SK-N-SH (cell line): Measurements from ENCODE around the gene KCTD19. TPM values are rescaled to one million over a fixed set of nuclear protein-coding genes. Genes with fewer than 3 reads are reported as not detected.

Source experiments
- CTCF ChIA-PET: fragments of 300-600, 350-600 bp; formaldehyde crosslinking; extraction: SDS; loops from one replicate; lab custom pipeline; 2021; lab: Yijun Ruan, JAX
- POLR2A ChIA-PET: fragments of 350-600 bp; sonication (Branson Sonifier 250); formaldehyde crosslinking; extraction: SDS; loops from one replicate; lab custom pipeline; 2020; ENCODE audit warnings: antibody characterized with exemption, inconsistent platforms; lab: Yijun Ruan, JAX
- DNase-seq: peaks from one replicate; pipeline ENCODE4 v3.0.0; 2012
- H2AFZ ChIP-seq: fragments of 200-600 bp; sonication (generic); 2 replicates; pipeline ENCODE4 v1.8.1; 2016; ENCODE audit warnings: antibody characterized with exemption, mild to moderate bottlenecking, low read depth
- H3F3A ChIP-seq: fragments of 200-600 bp; sonication (generic); replicated peaks from 2 replicates; pipeline ENCODE3; 2016; ENCODE audit warnings: antibody characterized with exemption, mild to moderate bottlenecking; ENCODE audit not compliant: insufficient read depth
- H3K27ac ChIP-seq, 2 experiments: fragments of 200-500 bp in 1 of 2; fragments of 200-600 bp in 1 of 2; sonication (Bioruptor generic) in 1 of 2; sonication (generic), shearing (Covaris generic) in 1 of 2; 2 replicates each; pipeline versions ENCODE4 v1.5.1 to v1.6.1; 2014 to 2016; ENCODE audit warnings: low read depth in 2 of 2, inconsistent platforms in 1 of 2, low read length in 1 of 2, mild to moderate bottlenecking in 1 of 2, mixed read lengths in 1 of 2
- H3K27me3 ChIP-seq: fragments of 200-600 bp; sonication (generic), shearing (Covaris generic); 2 replicates; pipeline ENCODE4 v1.6.1; 2016; ENCODE audit warnings: mixed run types; ENCODE audit not compliant: insufficient read depth
- H3K36me3 ChIP-seq, 2 experiments: fragments of 200-500 bp in 1 of 2; fragments of 200-600 bp in 1 of 2; sonication (Bioruptor generic) in 1 of 2; sonication (generic) in 1 of 2; replicated peaks in 1 of 2; 2 replicates each; pipeline versions ENCODE3 to v1.5.1; 2014 to 2016; ENCODE audit warnings: low read length in 1 of 2, mild to moderate bottlenecking in 1 of 2; ENCODE audit not compliant: insufficient read depth in 2 of 2, control insufficient read depth in 1 of 2
- H3K4me1 ChIP-seq, 2 experiments: fragments of 200-500 bp in 1 of 2; fragments of 200-600 bp in 1 of 2; sonication (Bioruptor generic) in 1 of 2; sonication (generic), shearing (Covaris generic) in 1 of 2; 2 replicates each; pipeline versions ENCODE4 v1.5.1 to v1.6.1; 2014 to 2016; ENCODE audit warnings: low read depth in 1 of 2, low read length in 1 of 2, mixed run types in 1 of 2; ENCODE audit not compliant: insufficient read depth in 2 of 2, control insufficient read depth in 1 of 2
- H3K4me2 ChIP-seq: fragments of 200-600 bp; sonication (generic), shearing (Covaris generic); 2 replicates; pipeline ENCODE4 v1.6.1; 2017; ENCODE audit warnings: mixed run types
- H3K4me3 ChIP-seq, 2 experiments: fragments of 200-500 bp in 1 of 2; fragments of 200-600 bp in 1 of 2; sonication (Bioruptor generic) in 1 of 2; sonication (generic), shearing (Covaris generic) in 1 of 2; 2 replicates each; pipeline versions ENCODE4 v1.5.1 to v1.8.1; 2014 to 2016; ENCODE audit warnings: low read depth in 2 of 2, inconsistent platforms in 1 of 2, low read length in 1 of 2, mild to moderate bottlenecking in 1 of 2, mixed read lengths in 1 of 2, moderate library complexity in 1 of 2
- H3K79me2 ChIP-seq: fragments of 200-600 bp; sonication (generic); 2 replicates; pipeline ENCODE4 v1.8.1; 2017; ENCODE audit warnings: mild to moderate bottlenecking; ENCODE audit not compliant: insufficient read depth
- H3K9ac ChIP-seq: fragments of 200-600 bp; sonication (generic); 2 replicates; pipeline ENCODE4 v1.6.1; 2017; ENCODE audit warnings: mixed run types
- H3K9me2 ChIP-seq: fragments of 200-600 bp; sonication (generic); 2 replicates; pipeline ENCODE4 v1.6.1; 2017; ENCODE audit warnings: mixed run types
- H3K9me3 ChIP-seq: fragments of 200-600 bp; sonication (generic); 2 replicates; pipeline ENCODE4 v1.6.1; 2017; ENCODE audit warnings: mixed run types, mild to moderate bottlenecking, moderate library complexity
- H4K20me1 ChIP-seq: fragments of 200-600 bp; sonication (generic); 2 replicates; pipeline ENCODE4 v1.6.1; 2017; ENCODE audit warnings: mild to moderate bottlenecking, mixed run types; ENCODE audit not compliant: insufficient read depth
- CHD2 ChIP-seq: fragments of 150-350 bp; IDR thresholded peaks from 2 replicates; pipeline ENCODE4 v1.6.1; 2018; ENCODE audit warnings: low read length; ENCODE audit not compliant: partially characterized antibody
- ELF1 ChIP-seq: IDR thresholded peaks from 2 replicates; pipeline ENCODE4 v1.4.0; 2012
- GABPA ChIP-seq: IDR thresholded peaks from 2 replicates; pipeline ENCODE4 v1.4.0; 2012; ENCODE audit warnings: low read depth, mild to moderate bottlenecking
- NRF1 ChIP-seq: IDR thresholded peaks from 2 replicates; pipeline ENCODE4 v1.6.1; 2012; ENCODE audit warnings: low read depth, mild to moderate bottlenecking, low read length
- SMC3 ChIP-seq: IDR thresholded peaks from 2 replicates; pipeline ENCODE4 v1.6.1; 2012; ENCODE audit warnings: low read depth, low read length, improper control_type of control experiment
- TAF1 ChIP-seq: IDR thresholded peaks from 2 replicates; pipeline ENCODE4 v1.6.1; 2012; ENCODE audit warnings: low read depth, mild to moderate bottlenecking, low read length, moderate library complexity, borderline replicate concordance
- WGBS: methylation state at CpG from one replicate; pipeline ENCODE4 v1.1.6; 2017; ENCODE audit warnings: low lambda C conversion rate; 5-methylcytosine and 5-hydroxymethylcytosine counted together
- polyA plus RNA-seq, 3 experiments: library from polyadenylated mRNA; depleted of rRNA; stranded (reverse); fragments of >200 nt; gene quantifications; 2 replicates each; pipeline ENCODE4 v1.2.3, GENCODE V29; 2012
- TF ChIP-seq, protein P1 (sequence below): IDR thresholded peaks from 2 replicates; pipeline ENCODE4 v1.4.0; 2012; ENCODE audit warnings: low read depth
- TF ChIP-seq, protein P2 (sequence below): fragments of 200-600 bp; sonication (generic); IDR thresholded peaks from 2 replicates; pipeline ENCODE4 v1.6.1; 2017; ENCODE audit warnings: antibody characterized with exemption, mild to moderate bottlenecking, moderate library complexity
- TF ChIP-seq, protein P3 (sequence below): fragments of 150-350 bp; IDR thresholded peaks from 2 replicates; pipeline ENCODE4 v1.6.1; 2016; ENCODE audit warnings: mild to moderate bottlenecking, low read depth, low read length

Gene KCTD19
- polyA plus RNA-seq, 1 of the 3 experiments (the other 2 are of a cell fraction), result 1.8 TPM

- Histone ChIP-seq H3F3A (peaks cover 21% of the 10 kb centered on the region), H3K4me1 (peaks cover 7 to 8% of the 10 kb centered on the region in 2 experiments; a peak in 2 of 4 replicates), H3K27me3 (no peaks in the 10 kb centered on the region), H4K20me1 (no peaks in the 10 kb centered on the region), H3K4me2 (no peak overlapping the region), H2AFZ (no peak overlapping the region), H3K9me2 (no peaks in the 10 kb centered on the region), H3K36me3 (no peaks in the 10 kb centered on the region), H3K4me3 (no peak overlapping the region), H3K79me2 (no peaks in the 10 kb centered on the region), H3K9me3 (no peaks in the 10 kb centered on the region), H3K9ac (no peak overlapping the region), H3K27ac (no peak overlapping the region)
- ChIA-PET POLR2A (interaction anchor here (1.1 kb wide), 1 partner anchor 8 kb away, joined by 3 read pairs; no protein-coding TSS in a partner anchor), CTCF (interaction anchor here (1.3 to 2.2 kb wide), 5 partner anchors 14 to 110 kb away, joined by 3 to 12 read pairs (median 4); partner anchors contain the start of genes FHOD1 and PLEKHG4)
- no peak for DNase-seq
- WGBS, result 97% methylated on average over 5 of the region's 5 CpGs
- TF ChIP-seq ELF1 (no peak), GABPA (no peak), SMC3 (no peak)
- TF ChIP-seq, protein P1, sequence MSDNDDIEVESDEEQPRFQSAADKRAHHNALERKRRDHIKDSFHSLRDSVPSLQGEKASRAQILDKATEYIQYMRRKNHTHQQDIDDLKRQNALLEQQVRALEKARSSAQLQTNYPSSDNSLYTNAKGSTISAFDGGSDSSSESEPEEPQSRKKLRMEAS, result no peak
Observed at GRCh38 chr16:67264866-67265265, 61.7 kb downstream of the KCTD19 start.

DNA sequence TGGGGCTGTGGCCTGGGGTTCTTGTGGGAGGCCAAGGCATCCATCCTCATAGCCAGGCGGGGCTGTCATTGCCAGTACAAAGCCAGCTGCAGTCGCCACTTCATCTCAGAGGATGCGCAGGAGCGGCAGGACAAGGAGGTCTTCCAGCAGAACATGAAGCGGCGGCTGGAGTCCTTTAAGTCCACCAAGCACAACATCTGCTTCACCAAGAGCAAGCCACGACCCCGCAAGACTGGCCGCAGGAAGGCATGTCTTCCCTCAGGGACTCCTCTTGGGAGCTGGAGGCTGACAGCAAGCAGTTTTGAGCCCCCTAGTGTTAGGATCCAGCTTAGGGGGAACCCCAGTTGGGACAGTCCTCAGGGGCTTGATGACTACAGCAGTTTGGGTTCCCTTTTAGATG lies 62.3 kb downstream of the KCTD19 start:
- H3K27ac ChIP-seq, result no peak overlapping the region
- no peaks in the 10 kb centered on the region for H3K9me2 ChIP-seq
- H3K36me3 ChIP-seq, result no peaks in the 10 kb centered on the region
- H4K20me1 ChIP-seq, result no peaks in the 10 kb centered on the region
- no peaks in the 10 kb centered on the region for H3K9me3 ChIP-seq
- no peak overlapping the region for H3K4me3 ChIP-seq
- DNase-seq, result no peak
- no peaks in the 10 kb centered on the region for H3K27me3 ChIP-seq
- H3K4me2 ChIP-seq, result no peak overlapping the region
- TF ChIP-seq ELF1, result no peak
- TF ChIP-seq, protein P2, sequence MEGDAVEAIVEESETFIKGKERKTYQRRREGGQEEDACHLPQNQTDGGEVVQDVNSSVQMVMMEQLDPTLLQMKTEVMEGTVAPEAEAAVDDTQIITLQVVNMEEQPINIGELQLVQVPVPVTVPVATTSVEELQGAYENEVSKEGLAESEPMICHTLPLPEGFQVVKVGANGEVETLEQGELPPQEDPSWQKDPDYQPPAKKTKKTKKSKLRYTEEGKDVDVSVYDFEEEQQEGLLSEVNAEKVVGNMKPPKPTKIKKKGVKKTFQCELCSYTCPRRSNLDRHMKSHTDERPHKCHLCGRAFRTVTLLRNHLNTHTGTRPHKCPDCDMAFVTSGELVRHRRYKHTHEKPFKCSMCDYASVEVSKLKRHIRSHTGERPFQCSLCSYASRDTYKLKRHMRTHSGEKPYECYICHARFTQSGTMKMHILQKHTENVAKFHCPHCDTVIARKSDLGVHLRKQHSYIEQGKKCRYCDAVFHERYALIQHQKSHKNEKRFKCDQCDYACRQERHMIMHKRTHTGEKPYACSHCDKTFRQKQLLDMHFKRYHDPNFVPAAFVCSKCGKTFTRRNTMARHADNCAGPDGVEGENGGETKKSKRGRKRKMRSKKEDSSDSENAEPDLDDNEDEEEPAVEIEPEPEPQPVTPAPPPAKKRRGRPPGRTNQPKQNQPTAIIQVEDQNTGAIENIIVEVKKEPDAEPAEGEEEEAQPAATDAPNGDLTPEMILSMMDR, result peak; percentile 24; the same call in 1 of the 2 replicates
- TF ChIP-seq CHD2, result no peak
- TF ChIP-seq NRF1, result no peak
- TF ChIP-seq, protein P3, sequence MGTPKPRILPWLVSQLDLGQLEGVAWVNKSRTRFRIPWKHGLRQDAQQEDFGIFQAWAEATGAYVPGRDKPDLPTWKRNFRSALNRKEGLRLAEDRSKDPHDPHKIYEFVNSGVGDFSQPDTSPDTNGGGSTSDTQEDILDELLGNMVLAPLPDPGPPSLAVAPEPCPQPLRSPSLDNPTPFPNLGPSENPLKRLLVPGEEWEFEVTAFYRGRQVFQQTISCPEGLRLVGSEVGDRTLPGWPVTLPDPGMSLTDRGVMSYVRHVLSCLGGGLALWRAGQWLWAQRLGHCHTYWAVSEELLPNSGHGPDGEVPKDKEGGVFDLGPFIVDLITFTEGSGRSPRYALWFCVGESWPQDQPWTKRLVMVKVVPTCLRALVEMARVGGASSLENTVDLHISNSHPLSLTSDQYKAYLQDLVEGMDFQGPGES, result no peak
- TF ChIP-seq GABPA, result no peak
- no peak for TF ChIP-seq TAF1
- POLR2A ChIA-PET, result interaction anchor here (0.6 kb wide), 1 partner anchor 98 kb away, joined by 3 read pairs; no protein-coding TSS in a partner anchor
- H3K79me2 ChIP-seq, result no peaks in the 10 kb centered on the region
- no peak overlapping the region for H3K9ac ChIP-seq
- CTCF ChIA-PET, result interaction anchor here (0.5 to 2.2 kb wide), 5 partner anchors 15 to 109 kb away, joined by 3 to 12 read pairs (median 4); partner anchors contain the start of gene PLEKHG4
- 96% methylated on average over 6 of the region's 9 CpGs for WGBS
- peaks cover 7 to 8% of the 10 kb centered on the region in 2 experiments; a peak in 2 of 4 replicates for H3K4me1 ChIP-seq
- H3F3A ChIP-seq, result peaks cover 17% of the 10 kb centered on the region
- H2AFZ ChIP-seq, result no peak overlapping the region
